A549 (cell line): Measurements from ENCODE around the gene THOC7.

Experiments used
- CBX2 ChIP-seq: fragments of 200-600 bp; sonication (generic); IDR thresholded peaks from 2 replicates; pipeline ENCODE4 v1.6.1; 2016; ENCODE audit warnings: low read depth, mild to moderate bottlenecking, borderline replicate concordance
- CBX8 ChIP-seq: fragments of 200-600 bp; sonication (generic); IDR thresholded peaks from 2 replicates; pipeline ENCODE4 v1.6.1; 2016
- CTCF ChIP-seq: fragments of >200 bp; sonication (Bioruptor Twin); formaldehyde crosslinking; IDR thresholded peaks from 3 replicates; pipeline ENCODE4 v1.5.1; 2016
- EP300 ChIP-seq, 2 experiments: fragments of >200 bp; sonication (Bioruptor Twin); formaldehyde crosslinking; IDR thresholded peaks; 2 replicates in 1 of 2; 3 replicates in 1 of 2; pipeline ENCODE4 v1.6.1; 2016 to 2017
- FOSB ChIP-seq: fragments of 250-450 bp; sonication (Bioruptor Pico); IDR thresholded peaks from 2 replicates; pipeline ENCODE4 v1.5.0; 2020; ENCODE audit warnings: mild to moderate bottlenecking, moderate library complexity
- FOXS1 ChIP-seq: fragments of 250-450 bp; sonication (Bioruptor Pico); IDR thresholded peaks from 2 replicates; pipeline ENCODE4 v1.5.0; 2020; ENCODE audit warnings: mild to moderate bottlenecking, moderate library complexity
- HMGXB4 ChIP-seq: fragments of 250-450 bp; sonication (Bioruptor Pico); IDR thresholded peaks from 2 replicates; pipeline ENCODE4 v1.5.0; 2021; ENCODE audit warnings: mild to moderate bottlenecking, moderate library complexity, borderline replicate concordance
- KDM1A ChIP-seq: fragments of 200-600 bp; sonication (generic); IDR thresholded peaks from 2 replicates; pipeline ENCODE4 v1.6.1; 2016; ENCODE audit warnings: low read depth, mild to moderate bottlenecking
- NR3C1 ChIP-seq: fragments of >200 bp; sonication (Bioruptor Twin); formaldehyde crosslinking; IDR thresholded peaks from 3 replicates; pipeline ENCODE4 v1.6.1; 2017
- POLR2A ChIP-seq: IDR thresholded peaks from 2 replicates; pipeline ENCODE4 v1.6.1; 2012; ENCODE audit warnings: mild to moderate bottlenecking, low read length
- RAD21 ChIP-seq, 2 experiments: fragments of >200 bp in 1 of 2; sonication (Bioruptor Twin) in 1 of 2; formaldehyde crosslinking in 1 of 2; IDR thresholded peaks in 1 of 2; conservative IDR thresholded peaks in 1 of 2; 2 replicates in 1 of 2; 3 replicates in 1 of 2; pipeline ENCODE4 v1.6.1; 2012 to 2018; ENCODE audit warnings: inconsistent platforms in 1 of 2
- REST ChIP-seq: fragments of 200-600 bp; sonication (generic); IDR thresholded peaks from 2 replicates; pipeline ENCODE4 v1.6.1; 2016; ENCODE audit warnings: antibody characterized with exemption, mild to moderate bottlenecking, moderate library complexity
- RFX5 ChIP-seq: fragments of 450-650 bp; IDR thresholded peaks from 2 replicates; pipeline ENCODE4 v1.7.1; 2014; ENCODE audit warnings: antibody characterized with exemption, mild to moderate bottlenecking, moderate library complexity
- RNF2 ChIP-seq: fragments of 200-600 bp; sonication (generic); IDR thresholded peaks from 2 replicates; pipeline ENCODE4 v1.6.1; 2016; ENCODE audit warnings: low read depth, mild to moderate bottlenecking, antibody characterized with exemption, moderate library complexity, borderline replicate concordance

- TF ChIP-seq POLR2A, result no peak
- TF ChIP-seq NR3C1, result no peak
- no peak for TF ChIP-seq EP300 (IDR thresholded peaks at IDR 0.05)
- TF ChIP-seq CBX8, result no peak
- no peak for TF ChIP-seq CTCF
- TF ChIP-seq RNF2, result no peak
- no peak for TF ChIP-seq REST
- TF ChIP-seq RAD21 (conservative IDR thresholded peaks at IDR 0.05 in 1 of 2, IDR thresholded peaks at IDR 0.05 in 1 of 2), result no peak
- no peak for TF ChIP-seq CBX2
- TF ChIP-seq FOSB, result no peak
- no peak for TF ChIP-seq RFX5
- no peak for TF ChIP-seq HMGXB4 (CRISPR knock-in tag)
- TF ChIP-seq FOXS1 (CRISPR knock-in tag), result no peak
- TF ChIP-seq KDM1A, result no peak
Observed at GRCh38 chr3:63891518-63891917, 27.9 kb upstream of the THOC7 start.
